H4 (cell line): ENCODE measurements around the gene PRND. TPM values are rescaled to one million over a fixed set of nuclear protein-coding genes. Genes with fewer than 3 reads are reported as not detected.
"Not testable (repeated sequence)": the region's sequence is repeated elsewhere in the genome, so short reads cannot be mapped to it uniquely, and the experiment has no call there.

Source experiments
- DNase-seq: peaks from one replicate; pipeline ENCODE4 v3.0.0-alpha.2; 2015; ENCODE audit warnings: low spot score
- total RNA-seq: library from RNA; depleted of rRNA; stranded (reverse); fragments of >200 nt; shearing (Covaris generic); gene quantifications from 2 replicates; pipeline ENCODE4 v1.2.3, GENCODE V29; 2014

The PRND gene
- total RNA-seq, 1 experiment from 2014 or later: 0.02 TPM

GRCh38 chr20:4708856-4709255 is 12.9 kb upstream of the PRND start:
- no peak for DNase-seq

- no peak for DNase-seq
These were observed 12.2 kb upstream of the PRND start for GRCh38 chr20:4709261-4710105.

GRCh38 chr20:4710106-4710475 is 11.6 kb upstream of the PRND start:
- DNase-seq: no peak

- no peak for DNase-seq
These were observed 10.2 kb upstream of the PRND start for GRCh38 chr20:4711511-4711910.

GRCh38 chr20:4713401-4713800 is 8.3 kb upstream of the PRND start:
- no peak for DNase-seq

- no peak for DNase-seq
These were observed 6.9 kb upstream of the PRND start for GRCh38 chr20:4714818-4715217.

GRCh38 chr20:4717816-4718570 is 3.7 kb upstream of the PRND start:
- DNase-seq: no peak

GRCh38 chr20:4719190-4719589 is 2.5 kb upstream of the PRND start:
- DNase-seq: no peak

GRCh38 chr20:4720041-4720976 is 1.4 kb upstream of the PRND start:
- DNase-seq: peak; percentile 53

- no peak for DNase-seq
These were observed 746 bp upstream of the PRND start for GRCh38 chr20:4720977-4721349.

- no peak for DNase-seq
These were observed 862 bp downstream of the PRND start for GRCh38 chr20:4722571-4722970.

- no peak for DNase-seq
These were observed 1.3 kb downstream of the PRND start for GRCh38 chr20:4722993-4723392.

GRCh38 chr20:4723553-4723952 is 1.8 kb downstream of the PRND start:
- DNase-seq: not testable (repeated sequence)

- no peak for DNase-seq
These were observed 3.0 kb downstream of the PRND start for GRCh38 chr20:4724459-4725262.

- no peak for DNase-seq
These were observed 3.5 kb downstream of the PRND start for GRCh38 chr20:4725263-4725550.

- DNase-seq: peak; percentile 46
These were observed 5.1 kb downstream of the PRND start for GRCh38 chr20:4726710-4727397.

- DNase-seq: no peak
These were observed 6.5 kb downstream of the PRND start for GRCh38 chr20:4728120-4728760.

- DNase-seq: no peak
These were observed 7.6 kb downstream of the PRND start for GRCh38 chr20:4729265-4729664.

GRCh38 chr20:4730780-4731179 is 9.1 kb downstream of the PRND start:
- no peak for DNase-seq

GRCh38 chr20:4736875-4737274 is 15.2 kb downstream of the PRND start:
- no peak for DNase-seq
